Mesendoderm (in vitro differentiated cells): ENCODE results near the gene CLC.
"Not testable (repeated sequence)": the region's sequence is repeated elsewhere in the genome, so short reads cannot be mapped to it uniquely, and the experiment has no call there.

ENCODE experiments used
- DNase-seq: peaks from one replicate; pipeline ENCODE4 v3.0.0; 2013
- H2AK5ac ChIP-seq: 2 replicates; pipeline ENCODE4 v1.6.1; 2013; ENCODE audit warnings: low read length, inconsistent platforms
- H2BK120ac ChIP-seq: 2 replicates; pipeline ENCODE4 v1.6.1; 2013; ENCODE audit warnings: low read depth, mild to moderate bottlenecking, low read length, moderate library complexity, mixed read lengths
- H2BK15ac ChIP-seq: replicated peaks from 2 replicates; pipeline ENCODE4 v1.6.1; 2013; ENCODE audit warnings: low read depth, mild to moderate bottlenecking, moderate library complexity
- H2BK5ac ChIP-seq: 2 replicates; pipeline ENCODE4 v1.6.1; 2013; ENCODE audit warnings: low read length, inconsistent platforms
- H3K18ac ChIP-seq: 2 replicates; pipeline ENCODE4 v1.6.1; 2013; ENCODE audit warnings: mild to moderate bottlenecking, low read length, mixed read lengths
- H3K23ac ChIP-seq: one replicate; pipeline ENCODE4 v1.6.1; 2013; ENCODE audit warnings: low read length
- H3K27ac ChIP-seq: 2 replicates; pipeline ENCODE4 v1.5.1; 2013; ENCODE audit warnings: low read depth, mild to moderate bottlenecking, inconsistent platforms, low read length, moderate library complexity
- H3K27me3 ChIP-seq: 2 replicates; pipeline ENCODE4 v1.6.1; 2013; ENCODE audit warnings: low read length, control low read depth, mild to moderate bottlenecking, inconsistent platforms; ENCODE audit not compliant: insufficient read depth, poor library complexity
- H3K36me3 ChIP-seq: 2 replicates; pipeline ENCODE4 v1.6.1; 2013; ENCODE audit warnings: low read length, inconsistent platforms; ENCODE audit not compliant: control insufficient read depth, insufficient read depth
- H3K4ac ChIP-seq: one replicate; pipeline ENCODE4 v1.6.1; 2013; ENCODE audit warnings: low read depth, mild to moderate bottlenecking, low read length, moderate library complexity
- H3K4me1 ChIP-seq: 2 replicates; pipeline ENCODE4 v1.6.1; 2013; ENCODE audit warnings: low read depth, low read length, inconsistent platforms; ENCODE audit not compliant: control insufficient read depth
- H3K4me2 ChIP-seq: 2 replicates; pipeline ENCODE4 v1.6.1; 2013; ENCODE audit warnings: low read length
- H3K4me3 ChIP-seq: 2 replicates; pipeline ENCODE4 v1.5.1; 2013; ENCODE audit warnings: mild to moderate bottlenecking, low read length
- H3K56ac ChIP-seq: one replicate; pipeline ENCODE4 v1.6.1; 2013; ENCODE audit warnings: low read length
- H3K79me1 ChIP-seq: 2 replicates; pipeline ENCODE4 v1.6.1; 2013; ENCODE audit warnings: low read length, inconsistent platforms
- H3K79me2 ChIP-seq: 2 replicates; pipeline ENCODE4 v1.6.1; 2013; ENCODE audit warnings: mild to moderate bottlenecking, low read length; ENCODE audit not compliant: control insufficient read depth, insufficient read depth
- H3K9ac ChIP-seq: 2 replicates; pipeline ENCODE4 v1.6.1; 2013; ENCODE audit warnings: low read length, inconsistent platforms
- H4K5ac ChIP-seq: one replicate; pipeline ENCODE4 v1.6.1; 2013; ENCODE audit warnings: low read length
- H4K8ac ChIP-seq: one replicate; pipeline ENCODE4 v1.6.1; 2013; ENCODE audit warnings: low read depth, mild to moderate bottlenecking, control low read depth, low read length, moderate library complexity
- whole genome bisulfite sequencing: extraction: QIAGEN DNeasy Blood & Tissue Kit; methylation state at CpG from one replicate; pipeline ENCODE4 v1.1.7; 2013; ENCODE audit warnings: low lambda C conversion rate, missing lambda C conversion rate; ENCODE audit not compliant: insufficient coverage; ENCODE audit errors: extremely low coverage; 5-methylcytosine and 5-hydroxymethylcytosine counted together

CLC gene

DNA sequence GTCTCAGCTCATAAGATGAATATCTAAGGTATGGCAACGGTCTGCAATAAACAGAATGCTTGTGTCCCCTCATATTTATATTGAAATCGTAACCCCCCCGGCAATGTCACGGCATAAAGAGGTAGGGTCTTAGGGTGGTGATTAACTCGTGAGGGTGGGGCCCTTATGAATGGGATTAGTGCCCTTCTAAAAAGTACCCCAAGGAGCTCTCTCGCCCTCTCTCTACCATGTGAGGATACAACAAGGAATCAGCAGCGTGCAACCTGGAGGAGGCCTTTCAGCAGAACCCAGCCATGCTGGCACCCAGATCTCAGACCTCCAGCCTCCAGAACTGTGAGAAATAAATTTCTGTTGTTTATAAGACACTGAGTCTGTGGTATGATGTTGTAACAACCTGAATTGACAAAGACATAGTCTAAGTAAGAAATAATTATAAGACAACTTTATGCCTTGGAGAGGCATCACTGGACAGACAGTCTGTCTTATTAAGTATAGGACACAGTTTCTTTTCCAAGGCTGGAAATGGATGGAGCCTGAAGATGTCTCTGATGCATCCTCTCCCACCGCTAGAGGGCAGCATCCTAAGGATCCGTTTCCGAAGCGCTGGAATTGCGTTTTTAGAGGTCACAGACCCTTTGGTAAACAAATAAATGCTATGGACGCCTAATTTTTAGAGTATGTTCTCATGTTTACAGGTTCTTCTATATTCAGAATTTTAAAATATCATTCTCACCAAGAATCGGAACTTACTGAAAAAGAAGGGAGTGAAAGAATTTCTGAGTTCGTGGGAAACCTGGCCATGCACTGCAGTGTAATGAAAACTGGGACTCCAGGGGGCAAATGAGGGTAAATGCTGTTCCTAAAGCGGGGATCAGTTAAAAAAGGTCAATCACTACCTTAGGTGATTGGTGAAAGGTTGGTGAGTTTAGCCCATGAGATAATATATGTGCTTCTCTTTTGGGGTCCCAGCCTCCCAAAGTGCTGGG, 27.6 kb upstream of the CLC start:
- Histone ChIP-seq H3K9ac (no peak overlapping the region), H2BK5ac (no peak overlapping the region), H3K79me2 (no peaks in the 10 kb centered on the region), H3K79me1 (no peaks in the 10 kb centered on the region), H3K4me3 (no peak overlapping the region), H3K56ac (no peak overlapping the region), H3K4ac (no peak overlapping the region), H3K27ac (no peak overlapping the region), H3K23ac (no peak overlapping the region), H4K8ac (no peak overlapping the region), H3K4me1 (no peaks in the 10 kb centered on the region), H3K18ac (no peak overlapping the region), H2AK5ac (no peak overlapping the region), H2BK120ac (no peak overlapping the region), H2BK15ac (no peak overlapping the region), H3K4me2 (no peak overlapping the region), H3K36me3 (no peaks in the 10 kb centered on the region), H4K5ac (no peak overlapping the region), H3K27me3 (no peaks in the 10 kb centered on the region)
- DNase-seq, result peak; percentile 67
- no CpG with 5 or more reads among the region's 16 CpGs for WGBS

DNA sequence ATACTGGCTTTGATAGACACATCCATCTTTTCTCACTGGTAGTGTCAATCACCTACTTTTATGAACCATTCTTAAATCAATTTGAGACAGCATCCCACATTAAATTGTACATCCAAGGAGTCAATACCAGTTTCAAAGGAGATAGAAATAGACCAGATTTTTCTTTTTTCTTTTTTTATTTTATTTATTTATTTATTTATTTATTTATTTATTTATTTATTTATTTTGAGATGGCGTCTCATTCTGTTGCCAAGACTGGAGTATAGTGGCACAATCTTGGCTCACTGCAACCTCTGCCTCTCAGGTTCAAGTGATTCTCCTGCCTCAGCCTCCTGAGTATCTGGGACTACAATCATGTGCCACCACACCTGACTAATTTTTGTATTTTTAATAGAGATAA, 24.0 kb upstream of the CLC start:
- not testable (repeated sequence) for H3K23ac ChIP-seq, H2BK120ac ChIP-seq, H3K27me3 ChIP-seq, H4K5ac ChIP-seq, H3K18ac ChIP-seq, DNase-seq, H3K4me3 ChIP-seq, H3K27ac ChIP-seq, H3K9ac ChIP-seq, H3K4me2 ChIP-seq, H3K4me1 ChIP-seq, H3K79me2 ChIP-seq, H2AK5ac ChIP-seq, H2BK5ac ChIP-seq, H4K8ac ChIP-seq, H2BK15ac ChIP-seq, H3K79me1 ChIP-seq, H3K36me3 ChIP-seq, H3K56ac ChIP-seq, H3K4ac ChIP-seq
- WGBS, result no CpG with 5 or more reads among the region's 1 CpG

DNA sequence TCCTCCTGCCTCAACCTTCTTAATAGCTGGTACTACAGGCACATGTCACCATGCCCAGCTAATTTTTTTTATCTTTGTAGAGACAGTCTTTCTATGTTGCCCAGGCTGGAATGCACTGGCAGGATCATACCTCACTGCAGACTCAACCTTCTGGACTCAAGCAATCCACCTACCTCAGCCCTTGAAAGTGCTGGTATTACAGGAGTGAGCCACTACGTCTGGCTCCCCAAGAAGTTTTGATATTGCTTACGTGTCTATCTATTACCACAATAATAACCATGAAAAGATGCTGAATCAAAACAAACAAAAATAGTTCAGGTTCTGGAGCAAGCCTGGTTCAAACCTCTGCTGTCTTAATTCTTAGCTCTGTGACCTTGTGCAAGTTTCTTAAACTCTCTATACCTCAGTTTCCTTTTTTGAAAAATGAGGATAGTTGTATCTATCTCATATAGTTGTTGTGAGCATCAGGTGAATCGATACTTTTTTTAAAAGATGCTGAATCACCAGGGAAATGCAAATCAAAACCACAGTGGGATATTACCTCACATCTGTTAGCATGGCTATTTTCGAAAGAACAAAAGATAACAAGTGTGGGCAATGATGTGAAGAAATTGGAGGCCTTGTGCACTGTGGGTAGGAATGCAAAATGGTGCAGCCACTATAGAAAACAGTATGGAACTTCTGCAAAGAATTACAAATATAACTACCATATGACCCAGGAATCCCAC, 21.8 kb upstream of the CLC start:
- Histone ChIP-seq H3K9ac (no peak overlapping the region), H3K27me3 (no peaks in the 10 kb centered on the region), H3K23ac (no peak overlapping the region), H2AK5ac (no peak overlapping the region), H3K4ac (no peak overlapping the region), H3K27ac (no peak overlapping the region), H3K79me2 (no peaks in the 10 kb centered on the region), H3K4me3 (no peak overlapping the region), H3K56ac (no peak overlapping the region), H3K18ac (no peak overlapping the region), H4K8ac (no peak overlapping the region), H2BK5ac (no peak overlapping the region), H4K5ac (no peak overlapping the region), H3K4me1 (no peaks in the 10 kb centered on the region), H2BK15ac (no peak overlapping the region), H3K36me3 (no peaks in the 10 kb centered on the region), H3K79me1 (no peaks in the 10 kb centered on the region), H3K4me2 (no peak overlapping the region), H2BK120ac (no peak overlapping the region)
- DNase-seq, result no peak
- no CpG with 5 or more reads among the region's 4 CpGs for WGBS

DNA sequence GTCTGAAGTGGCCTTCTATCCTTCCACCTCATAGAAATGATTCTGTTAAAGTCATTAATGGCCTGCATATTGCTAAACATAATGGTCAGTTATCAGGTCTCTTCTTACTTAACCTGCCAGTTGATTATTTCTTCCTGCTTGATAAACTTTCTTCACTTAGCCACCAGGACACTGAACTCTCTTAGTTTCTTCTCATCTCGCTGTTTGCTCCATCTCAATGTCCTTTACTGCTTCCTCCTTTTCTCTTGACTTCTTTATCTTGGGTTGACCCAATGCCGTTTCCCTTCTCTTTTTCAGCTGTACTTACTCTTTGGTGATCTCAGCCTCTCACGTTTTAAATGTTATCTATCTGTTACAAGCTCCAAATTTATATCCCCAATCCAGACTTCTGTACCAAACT, 17.1 kb upstream of the CLC start:
- no CpG with 5 or more reads among the region's 3 CpGs for WGBS

DNA sequence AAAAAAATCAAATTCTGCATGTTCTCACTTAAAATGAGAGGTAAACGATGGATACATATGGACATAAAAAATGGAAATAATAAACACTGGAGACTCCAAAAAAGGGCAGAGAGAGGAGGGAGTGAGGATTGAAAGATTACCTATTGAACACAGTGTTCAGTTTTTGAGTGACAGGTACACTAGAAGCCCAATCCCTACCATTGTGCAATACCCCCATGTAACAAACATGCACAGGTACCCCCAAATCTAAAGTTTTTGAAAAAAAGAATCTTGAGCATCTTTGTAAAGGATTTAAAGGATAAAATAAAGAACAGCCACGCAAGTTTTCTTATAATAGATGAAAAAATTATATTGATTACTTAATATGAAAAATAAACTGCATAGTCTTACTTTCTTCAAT, 16.7 kb upstream of the CLC start:
- no peak for DNase-seq
- no peak overlapping the region for H3K27ac ChIP-seq
- H2BK15ac ChIP-seq, result no peak overlapping the region
- no peak overlapping the region for H3K9ac ChIP-seq
- H2AK5ac ChIP-seq, result no peak overlapping the region
- no peaks in the 10 kb centered on the region for H3K79me1 ChIP-seq
- H3K4me1 ChIP-seq, result no peaks in the 10 kb centered on the region
- no peak overlapping the region for H3K23ac ChIP-seq
- no peak overlapping the region for H3K4me2 ChIP-seq
- no peak overlapping the region for H3K56ac ChIP-seq
- H3K36me3 ChIP-seq, result no peaks in the 10 kb centered on the region
- H3K79me2 ChIP-seq, result no peaks in the 10 kb centered on the region
- H4K5ac ChIP-seq, result no peak overlapping the region
- H2BK120ac ChIP-seq, result no peak overlapping the region
- no peak overlapping the region for H3K18ac ChIP-seq
- H4K8ac ChIP-seq, result no peak overlapping the region
- no peak overlapping the region for H3K4me3 ChIP-seq
- no CpG with 5 or more reads among the region's 2 CpGs for WGBS
- H3K4ac ChIP-seq, result no peak overlapping the region
- no peak overlapping the region for H2BK5ac ChIP-seq
- H3K27me3 ChIP-seq, result no peaks in the 10 kb centered on the region

More for the DNA sequence above, 17.1 kb upstream of the CLC start:
- H3K79me2 ChIP-seq, result no peaks in the 10 kb centered on the region
- H3K56ac ChIP-seq, result no peak overlapping the region
- no peak overlapping the region for H3K18ac ChIP-seq
- no peak overlapping the region for H4K5ac ChIP-seq
- no peaks in the 10 kb centered on the region for H3K36me3 ChIP-seq
- H2BK5ac ChIP-seq, result no peak overlapping the region
- no peak overlapping the region for H3K4me3 ChIP-seq
- no peak overlapping the region for H3K4ac ChIP-seq
- no peak overlapping the region for H3K4me2 ChIP-seq
- DNase-seq, result no peak
- H3K79me1 ChIP-seq, result no peaks in the 10 kb centered on the region
- no peak overlapping the region for H3K23ac ChIP-seq
- H3K4me1 ChIP-seq, result no peaks in the 10 kb centered on the region
- H2AK5ac ChIP-seq, result no peak overlapping the region
- H3K27me3 ChIP-seq, result no peaks in the 10 kb centered on the region
- H3K9ac ChIP-seq, result no peak overlapping the region
- no peak overlapping the region for H2BK15ac ChIP-seq
- H3K27ac ChIP-seq, result no peak overlapping the region
- H2BK120ac ChIP-seq, result no peak overlapping the region
- no peak overlapping the region for H4K8ac ChIP-seq
